Fibroblast of skin of right biceps (primary cell): ENCODE results near the gene SPDYE5.
"Not testable (repeated sequence)": the region's sequence is repeated elsewhere in the genome, so short reads cannot be mapped to it uniquely, and the experiment has no call there.

Experiments used
- DNase-seq: peaks from one replicate; pipeline ENCODE4 v3.0.0-alpha.2; 2013

SPDYE5 gene

GRCh38 chr7:75492020-75492419, at the start of gene SPDYE5:
Gene SPDYE5 (plus strand): TSS chr7:75492320. CDS start chr7:75494048, 1,728 bp downstream.
- DNase-seq, result not testable (repeated sequence)

- peak; percentile 29 for DNase-seq
Measured at GRCh38 chr7:75442465-75443111, 49.5 kb upstream of the SPDYE5 start.

GRCh38 chr7:75449946-75450345, 42.2 kb upstream of the SPDYE5 start:
- DNase-seq, result not testable (repeated sequence)

GRCh38 chr7:75452494-75452955, 39.6 kb upstream of the SPDYE5 start:
- DNase-seq, result not testable (repeated sequence)

- DNase-seq, result not testable (repeated sequence)
Measured at GRCh38 chr7:75456403-75456802, 35.7 kb upstream of the SPDYE5 start.

- DNase-seq, result not testable (repeated sequence)
Measured at GRCh38 chr7:75458034-75458433, 34.1 kb upstream of the SPDYE5 start.

GRCh38 chr7:75460541-75460940, 31.6 kb upstream of the SPDYE5 start:
- not testable (repeated sequence) for DNase-seq

- not testable (repeated sequence) for DNase-seq
Measured at GRCh38 chr7:75470166-75470565, 22.0 kb upstream of the SPDYE5 start.

GRCh38 chr7:75477457-75477856, 14.7 kb upstream of the SPDYE5 start:
- not testable (repeated sequence) for DNase-seq

- DNase-seq, result not testable (repeated sequence)
Measured at GRCh38 chr7:75480313-75480712, 11.8 kb upstream of the SPDYE5 start.

- not testable (repeated sequence) for DNase-seq
Measured at GRCh38 chr7:75485355-75485978, 6.7 kb upstream of the SPDYE5 start.

GRCh38 chr7:75485979-75486643, 6.0 kb upstream of the SPDYE5 start, which contains the start of gene POM121C:
Gene POM121C (minus strand): TSS chr7:75486299. CDS start chr7:75441496, 44,803 bp downstream.
- peak; percentile 89 for DNase-seq

GRCh38 chr7:75509033-75509432, 16.9 kb downstream of the SPDYE5 start:
- not testable (repeated sequence) for DNase-seq

GRCh38 chr7:75518842-75519241, 26.7 kb downstream of the SPDYE5 start:
- DNase-seq, result not testable (repeated sequence)

GRCh38 chr7:75521727-75522126, 29.6 kb downstream of the SPDYE5 start:
- not testable (repeated sequence) for DNase-seq

- DNase-seq, result not testable (repeated sequence)
Measured at GRCh38 chr7:75527224-75527722, 35.2 kb downstream of the SPDYE5 start.

GRCh38 chr7:75531359-75531821, 39.3 kb downstream of the SPDYE5 start:
- DNase-seq, result no peak

- DNase-seq, result no peak
Measured at GRCh38 chr7:75532639-75533038, 40.5 kb downstream of the SPDYE5 start.

- no peak for DNase-seq
Measured at GRCh38 chr7:75533926-75534325, 41.8 kb downstream of the SPDYE5 start.

- peak; percentile 81 for DNase-seq
Measured at GRCh38 chr7:75534727-75535307, 42.7 kb downstream of the SPDYE5 start.

- no peak for DNase-seq
Measured at GRCh38 chr7:75536491-75536890, 44.4 kb downstream of the SPDYE5 start.

- DNase-seq, result no peak
Measured at GRCh38 chr7:75536940-75537538, 44.9 kb downstream of the SPDYE5 start.
